Type B pancreatic cell (in vitro differentiated cells): Measurements from ENCODE around the gene REG1A. TPM values are rescaled to one million over a fixed set of nuclear protein-coding genes. Genes with fewer than 3 reads are reported as not detected.

Experiments used
- DNase-seq: peaks from one replicate; pipeline ENCODE4 v3.0.0; 2021; ENCODE audit warnings: mixed read lengths; ENCODE audit not compliant: unreplicated experiment; ENCODE audit errors: extremely low spot score
- H3K27ac Mint-ChIP-seq: 2 replicates; pipeline ENCODE4 v1.8.0; 2021; ENCODE audit warnings: mild to moderate bottlenecking, mixed read lengths
- H3K27me3 Mint-ChIP-seq: 2 replicates; pipeline ENCODE4 v1.8.0; 2021; ENCODE audit warnings: mixed read lengths
- H3K36me3 Mint-ChIP-seq: 2 replicates; pipeline ENCODE4 v1.8.0; 2021; ENCODE audit warnings: mixed read lengths
- H3K4me1 Mint-ChIP-seq: one replicate; pipeline ENCODE4 v1.8.0; 2021; ENCODE audit warnings: mixed read lengths; ENCODE audit not compliant: unreplicated experiment
- H3K4me3 Mint-ChIP-seq: 2 replicates; pipeline ENCODE4 v1.8.0; 2021; ENCODE audit warnings: mild to moderate bottlenecking, mixed read lengths
- H3K9me3 Mint-ChIP-seq: 2 replicates; pipeline ENCODE4 v1.8.0; 2021; ENCODE audit warnings: mixed read lengths
- total RNA-seq: library from RNA; stranded (reverse); gene quantifications from 2 replicates; pipeline ENCODE4 v1.2.1, GENCODE V29; 2021; ENCODE audit warnings: low replicate concordance
- TF ChIP-seq, protein P1 (sequence below): fragments of 200-600 bp; sonication (generic); conservative IDR thresholded peaks from 2 replicates; pipeline ENCODE4 v1.5.0; 2021; ENCODE audit warnings: antibody characterized with exemption, mild to moderate bottlenecking

The REG1A gene
- total RNA-seq, 1 donor from 2014 or later = 37.3 TPM

DNA sequence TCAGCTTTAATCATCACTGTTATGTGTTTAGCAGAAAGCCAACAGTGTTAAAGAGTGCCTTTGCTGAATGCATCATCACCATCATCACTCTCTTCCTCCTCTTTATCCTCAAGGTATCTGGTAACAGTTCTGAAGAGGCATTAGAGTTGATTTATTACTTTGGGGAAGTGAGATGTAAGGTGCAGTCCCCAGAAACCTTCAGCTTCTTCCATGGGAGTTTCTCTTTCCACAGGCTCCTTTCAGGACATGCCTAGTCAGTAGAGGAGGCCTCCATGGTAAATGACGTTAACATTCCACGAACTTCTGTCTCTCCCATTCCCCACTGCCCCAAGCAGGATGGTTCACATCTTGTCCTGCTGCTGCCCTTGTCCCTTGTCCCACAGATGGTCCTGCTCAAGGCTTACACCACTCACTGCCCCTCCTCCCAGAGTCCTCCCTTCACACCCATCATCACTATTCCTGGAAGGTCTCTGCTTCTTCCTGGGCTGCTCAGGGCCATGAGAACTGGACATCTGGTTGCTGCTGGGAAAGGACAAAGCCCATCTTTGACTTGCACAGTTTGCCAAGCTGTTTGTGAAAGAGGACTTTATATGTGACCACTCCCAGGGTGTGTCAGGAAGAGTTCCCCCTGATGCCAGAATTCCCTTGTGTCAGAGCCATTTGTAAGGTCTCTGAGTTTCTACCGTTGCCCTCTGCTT is 5.3 kb upstream of the REG1A start:
- Mint-ChIP-seq H3K4me1 (no peaks in the 10 kb centered on the region), H3K36me3 (no peaks in the 10 kb centered on the region), H3K27ac (no peak overlapping the region), H3K9me3 (peaks cover 3% of the 10 kb centered on the region), H3K27me3 (peaks cover 3% of the 10 kb centered on the region), H3K4me3 (no peak overlapping the region)
- TF ChIP-seq, protein P1, sequence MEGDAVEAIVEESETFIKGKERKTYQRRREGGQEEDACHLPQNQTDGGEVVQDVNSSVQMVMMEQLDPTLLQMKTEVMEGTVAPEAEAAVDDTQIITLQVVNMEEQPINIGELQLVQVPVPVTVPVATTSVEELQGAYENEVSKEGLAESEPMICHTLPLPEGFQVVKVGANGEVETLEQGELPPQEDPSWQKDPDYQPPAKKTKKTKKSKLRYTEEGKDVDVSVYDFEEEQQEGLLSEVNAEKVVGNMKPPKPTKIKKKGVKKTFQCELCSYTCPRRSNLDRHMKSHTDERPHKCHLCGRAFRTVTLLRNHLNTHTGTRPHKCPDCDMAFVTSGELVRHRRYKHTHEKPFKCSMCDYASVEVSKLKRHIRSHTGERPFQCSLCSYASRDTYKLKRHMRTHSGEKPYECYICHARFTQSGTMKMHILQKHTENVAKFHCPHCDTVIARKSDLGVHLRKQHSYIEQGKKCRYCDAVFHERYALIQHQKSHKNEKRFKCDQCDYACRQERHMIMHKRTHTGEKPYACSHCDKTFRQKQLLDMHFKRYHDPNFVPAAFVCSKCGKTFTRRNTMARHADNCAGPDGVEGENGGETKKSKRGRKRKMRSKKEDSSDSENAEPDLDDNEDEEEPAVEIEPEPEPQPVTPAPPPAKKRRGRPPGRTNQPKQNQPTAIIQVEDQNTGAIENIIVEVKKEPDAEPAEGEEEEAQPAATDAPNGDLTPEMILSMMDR = no peak
- no peak for DNase-seq

GRCh38 chr2:79116997-79117928 is 3.0 kb upstream of the REG1A start:
- Mint-ChIP-seq H3K36me3 (no peaks in the 10 kb centered on the region), H3K4me3 (no peak overlapping the region), H3K27ac (no peak overlapping the region), H3K9me3 (peaks cover 3% of the 10 kb centered on the region), H3K27me3 (peaks cover 3% of the 10 kb centered on the region), H3K4me1 (no peaks in the 10 kb centered on the region)
- DNase-seq = no peak
- TF ChIP-seq, protein P1 = no peak

DNA sequence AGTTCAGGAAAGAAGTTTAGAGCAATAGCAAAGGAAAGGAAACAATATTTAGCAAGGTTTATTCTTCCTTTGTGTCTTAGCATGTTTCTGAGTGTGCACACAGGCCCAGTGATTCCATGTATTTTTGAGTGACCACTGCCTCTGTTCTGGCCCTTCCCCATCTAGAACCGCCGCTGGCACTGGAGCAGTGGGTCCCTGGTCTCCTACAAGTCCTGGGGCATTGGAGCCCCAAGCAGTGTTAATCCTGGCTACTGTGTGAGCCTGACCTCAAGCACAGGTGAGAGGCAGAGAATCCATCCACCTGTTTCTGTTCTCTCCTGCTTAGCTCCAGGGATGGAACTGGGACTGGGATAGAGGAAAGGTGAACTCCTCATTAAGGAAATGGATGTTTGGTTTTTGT is 2.4 kb downstream of the REG1A start:
- H3K36me3 Mint-ChIP-seq = no peaks in the 10 kb centered on the region
- TF ChIP-seq, protein P1 = no peak
- no peaks in the 10 kb centered on the region for H3K27me3 Mint-ChIP-seq
- DNase-seq = no peak
- no peak overlapping the region for H3K4me3 Mint-ChIP-seq
- no peak overlapping the region for H3K27ac Mint-ChIP-seq
- H3K9me3 Mint-ChIP-seq = peaks cover 3% of the 10 kb centered on the region
- no peaks in the 10 kb centered on the region for H3K4me1 Mint-ChIP-seq

- no peaks in the 10 kb centered on the region for H3K36me3 Mint-ChIP-seq
- H3K9me3 Mint-ChIP-seq = no peaks in the 10 kb centered on the region
- TF ChIP-seq, protein P1 = no peak
- DNase-seq = no peak
- no peak overlapping the region for H3K4me3 Mint-ChIP-seq
- H3K27me3 Mint-ChIP-seq = no peaks in the 10 kb centered on the region
- peaks cover 10% of the 10 kb centered on the region for H3K4me1 Mint-ChIP-seq
- H3K27ac Mint-ChIP-seq = no peak overlapping the region
These were observed 4.8 kb downstream of the REG1A start for GRCh38 chr2:79124907-79125720.

DNA sequence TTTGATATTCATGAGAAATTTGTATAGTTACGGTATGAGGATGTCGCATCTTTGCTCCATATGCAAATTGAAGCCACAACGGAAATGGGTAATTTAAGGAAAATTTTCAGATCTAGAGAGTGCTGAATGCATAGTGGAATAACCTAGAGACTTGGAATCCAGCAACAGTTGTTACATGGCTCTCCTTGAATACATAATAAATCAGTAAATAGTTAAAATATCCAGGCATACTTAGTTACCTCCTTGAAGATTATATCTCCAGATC is 5.4 kb downstream of the REG1A start:
- Mint-ChIP-seq H3K9me3 (no peaks in the 10 kb centered on the region), H3K27me3 (no peaks in the 10 kb centered on the region), H3K27ac (no peak overlapping the region), H3K4me1 (peaks cover 10% of the 10 kb centered on the region), H3K4me3 (no peak overlapping the region), H3K36me3 (no peaks in the 10 kb centered on the region)
- TF ChIP-seq, protein P1 = no peak
- DNase-seq = no peak
